GM18508 (cell line): ENCODE data around the gene VPS37D.
"Not testable (repeated sequence)": the region's sequence is repeated elsewhere in the genome, so short reads cannot be mapped to it uniquely, and the experiment has no call there.

Source experiments
- ATAC-seq: cut with Tn5 transposase; IDR thresholded peaks from one replicate; pipeline ENCODE4 v1.9.1; 2021; ENCODE audit warnings: moderate number of reproducible peaks; ENCODE audit not compliant: insufficient read depth, unreplicated experiment

The VPS37D gene

GRCh38 chr7:73676062-73676461 is 8.4 kb downstream of the VPS37D start:
- ATAC-seq = not testable (repeated sequence)

GRCh38 chr7:73678862-73679261 is 11.2 kb downstream of the VPS37D start:
- ATAC-seq = no peak

GRCh38 chr7:73679709-73680108 is 12.1 kb downstream of the VPS37D start:
- ATAC-seq = no peak

- no peak for ATAC-seq
These were observed 12.9 kb downstream of the VPS37D start for GRCh38 chr7:73680501-73680900.

- ATAC-seq = no peak
These were observed 13.4 kb downstream of the VPS37D start for GRCh38 chr7:73681031-73681430.

- ATAC-seq = no peak
These were observed 15.1 kb downstream of the VPS37D start for GRCh38 chr7:73682745-73683055.

- ATAC-seq = peak; percentile 51
These were observed 15.6 kb downstream of the VPS37D start, which contains the start of the genes BUD23 and DNAJC30 for GRCh38 chr7:73683056-73683787. TSS of gene BUD23 (plus strand) at chr7:73683597. CDS start at chr7:73683626, 29 bp downstream. TSS of gene DNAJC30 (minus strand) at chr7:73683453. CDS start at chr7:73683423, 30 bp downstream.

- ATAC-seq = peak; percentile 4
These were observed 16.4 kb downstream of the VPS37D start for GRCh38 chr7:73683788-73684693.

- ATAC-seq = no peak
These were observed 17.7 kb downstream of the VPS37D start for GRCh38 chr7:73685311-73685710.

- no peak for ATAC-seq
These were observed 20.7 kb downstream of the VPS37D start for GRCh38 chr7:73688288-73688687.

- no peak for ATAC-seq
These were observed 23.0 kb downstream of the VPS37D start for GRCh38 chr7:73690646-73691045.

GRCh38 chr7:73696372-73696771 is 28.7 kb downstream of the VPS37D start:
- ATAC-seq = no peak

GRCh38 chr7:73698410-73698809 is 30.8 kb downstream of the VPS37D start:
- ATAC-seq = no peak

- no peak for ATAC-seq
These were observed 31.9 kb downstream of the VPS37D start for GRCh38 chr7:73699370-73700068.

GRCh38 chr7:73700069-73700423 is 32.4 kb downstream of the VPS37D start:
- no peak for ATAC-seq

GRCh38 chr7:73700581-73701134 is 33.0 kb downstream of the VPS37D start:
- no peak for ATAC-seq

- no peak for ATAC-seq
These were observed 33.8 kb downstream of the VPS37D start for GRCh38 chr7:73701357-73701995.

GRCh38 chr7:73702226-73702625 is 34.6 kb downstream of the VPS37D start:
- no peak for ATAC-seq

GRCh38 chr7:73702665-73703064 is 35.0 kb downstream of the VPS37D start:
- no peak for ATAC-seq

GRCh38 chr7:73703225-73703624 is 35.6 kb downstream of the VPS37D start:
- no peak for ATAC-seq
